SK-N-SH (cell line): Measurements from ENCODE around the gene C2orf15.

Experiments used
- CTCF ChIP-seq: fragments of 200-600 bp; sonication (generic); IDR thresholded peaks from 2 replicates; pipeline ENCODE4 v1.6.1; 2017; ENCODE audit warnings: antibody characterized with exemption, mild to moderate bottlenecking, moderate library complexity
- EP300 ChIP-seq, 2 experiments: IDR thresholded peaks; 2 replicates each; pipeline versions ENCODE4 v1.4.0 to v1.6.1; 2012; ENCODE audit warnings: borderline replicate concordance in 1 of 2, low read depth in 1 of 2, low read length in 1 of 2
- POLR2AphosphoS5 ChIP-seq: IDR thresholded peaks from 2 replicates; pipeline ENCODE4 v1.6.1; 2012; ENCODE audit warnings: low read depth, low read length
- RAD21 ChIP-seq: IDR thresholded peaks from 2 replicates; pipeline ENCODE4 v1.6.1; 2012; ENCODE audit warnings: mild to moderate bottlenecking, low read length
- TAF1 ChIP-seq: IDR thresholded peaks from 2 replicates; pipeline ENCODE4 v1.6.1; 2012; ENCODE audit warnings: low read depth, mild to moderate bottlenecking, low read length, moderate library complexity, borderline replicate concordance
- USF1 ChIP-seq: IDR thresholded peaks from 2 replicates; pipeline ENCODE4 v1.4.0; 2012; ENCODE audit warnings: low read depth, borderline replicate concordance
- TF ChIP-seq, protein P1 (sequence below): IDR thresholded peaks from 2 replicates; pipeline ENCODE4 v1.4.0; 2012; ENCODE audit warnings: low read depth

GRCh38 chr2:99106913-99107312 lies 34.6 kb upstream of the C2orf15 start:
- TF ChIP-seq CTCF (no peak), USF1 (no peak), RAD21 (no peak), EP300 (IDR thresholded peaks at IDR 0.05; ENCODE audit: borderline replicate concordance in 1 of 2, low read depth in 1 of 2, low read length in 1 of 2) (no peak), POLR2AphosphoS5 (no peak), TAF1 (no peak)
- TF ChIP-seq, protein P1, sequence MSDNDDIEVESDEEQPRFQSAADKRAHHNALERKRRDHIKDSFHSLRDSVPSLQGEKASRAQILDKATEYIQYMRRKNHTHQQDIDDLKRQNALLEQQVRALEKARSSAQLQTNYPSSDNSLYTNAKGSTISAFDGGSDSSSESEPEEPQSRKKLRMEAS: no peak
